GM10266 (cell line): ENCODE measurements around the gene PLEKHA5.

Experiments
- DNase-seq: peaks from one replicate; pipeline ENCODE4 v3.0.0; 2012; ENCODE audit errors: extremely low spot score
- TF ChIP-seq, protein P1 (sequence below): IDR thresholded peaks from 2 replicates; pipeline ENCODE4 v1.5.1; 2012; ENCODE audit warnings: mild to moderate bottlenecking, low read depth; ENCODE audit not compliant: control insufficient read depth, insufficient read depth; ENCODE audit errors: missing control alignments

Gene PLEKHA5

DNA sequence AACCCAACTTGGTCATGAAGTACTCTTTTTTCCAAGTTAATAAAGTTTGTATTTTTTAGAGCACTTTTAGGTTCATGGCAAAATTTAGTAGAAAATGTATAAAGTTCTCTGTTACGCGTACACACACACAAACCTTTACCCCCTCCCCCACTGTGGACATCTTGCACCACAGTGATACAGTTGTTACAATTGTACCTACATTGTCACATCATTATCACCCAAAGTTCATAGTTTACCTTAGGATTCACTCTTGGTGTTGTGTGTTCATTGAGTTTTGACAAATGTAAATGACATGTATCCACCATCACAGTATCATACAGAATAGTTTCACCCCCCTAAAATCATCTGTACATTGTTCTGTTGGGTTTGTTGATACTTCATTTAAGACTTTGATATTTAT is 23.9 kb downstream of the PLEKHA5 start:
- no peak for DNase-seq
- TF ChIP-seq, protein P1, sequence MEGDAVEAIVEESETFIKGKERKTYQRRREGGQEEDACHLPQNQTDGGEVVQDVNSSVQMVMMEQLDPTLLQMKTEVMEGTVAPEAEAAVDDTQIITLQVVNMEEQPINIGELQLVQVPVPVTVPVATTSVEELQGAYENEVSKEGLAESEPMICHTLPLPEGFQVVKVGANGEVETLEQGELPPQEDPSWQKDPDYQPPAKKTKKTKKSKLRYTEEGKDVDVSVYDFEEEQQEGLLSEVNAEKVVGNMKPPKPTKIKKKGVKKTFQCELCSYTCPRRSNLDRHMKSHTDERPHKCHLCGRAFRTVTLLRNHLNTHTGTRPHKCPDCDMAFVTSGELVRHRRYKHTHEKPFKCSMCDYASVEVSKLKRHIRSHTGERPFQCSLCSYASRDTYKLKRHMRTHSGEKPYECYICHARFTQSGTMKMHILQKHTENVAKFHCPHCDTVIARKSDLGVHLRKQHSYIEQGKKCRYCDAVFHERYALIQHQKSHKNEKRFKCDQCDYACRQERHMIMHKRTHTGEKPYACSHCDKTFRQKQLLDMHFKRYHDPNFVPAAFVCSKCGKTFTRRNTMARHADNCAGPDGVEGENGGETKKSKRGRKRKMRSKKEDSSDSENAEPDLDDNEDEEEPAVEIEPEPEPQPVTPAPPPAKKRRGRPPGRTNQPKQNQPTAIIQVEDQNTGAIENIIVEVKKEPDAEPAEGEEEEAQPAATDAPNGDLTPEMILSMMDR, result no peak

DNA sequence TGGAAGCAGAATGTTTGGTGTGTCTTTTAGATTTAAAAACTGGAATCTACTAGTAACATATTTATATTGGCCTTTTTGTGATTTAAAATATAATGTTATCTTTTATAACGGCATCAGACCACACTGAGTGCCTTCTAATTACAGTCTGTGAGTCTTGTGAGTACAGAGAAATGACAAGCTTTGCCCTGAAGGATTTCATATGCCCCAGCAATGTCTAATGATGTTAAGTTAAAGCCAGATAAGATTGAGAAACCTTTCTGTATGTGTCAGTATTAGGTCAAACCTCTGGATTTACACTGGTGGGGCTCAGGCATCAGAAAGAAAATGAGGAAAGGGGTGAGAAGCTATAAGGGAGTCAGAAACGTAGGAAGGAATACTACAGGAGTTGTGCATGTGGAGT is 25.2 kb downstream of the PLEKHA5 start:
- TF ChIP-seq, protein P1, result no peak
- DNase-seq, result no peak

DNA sequence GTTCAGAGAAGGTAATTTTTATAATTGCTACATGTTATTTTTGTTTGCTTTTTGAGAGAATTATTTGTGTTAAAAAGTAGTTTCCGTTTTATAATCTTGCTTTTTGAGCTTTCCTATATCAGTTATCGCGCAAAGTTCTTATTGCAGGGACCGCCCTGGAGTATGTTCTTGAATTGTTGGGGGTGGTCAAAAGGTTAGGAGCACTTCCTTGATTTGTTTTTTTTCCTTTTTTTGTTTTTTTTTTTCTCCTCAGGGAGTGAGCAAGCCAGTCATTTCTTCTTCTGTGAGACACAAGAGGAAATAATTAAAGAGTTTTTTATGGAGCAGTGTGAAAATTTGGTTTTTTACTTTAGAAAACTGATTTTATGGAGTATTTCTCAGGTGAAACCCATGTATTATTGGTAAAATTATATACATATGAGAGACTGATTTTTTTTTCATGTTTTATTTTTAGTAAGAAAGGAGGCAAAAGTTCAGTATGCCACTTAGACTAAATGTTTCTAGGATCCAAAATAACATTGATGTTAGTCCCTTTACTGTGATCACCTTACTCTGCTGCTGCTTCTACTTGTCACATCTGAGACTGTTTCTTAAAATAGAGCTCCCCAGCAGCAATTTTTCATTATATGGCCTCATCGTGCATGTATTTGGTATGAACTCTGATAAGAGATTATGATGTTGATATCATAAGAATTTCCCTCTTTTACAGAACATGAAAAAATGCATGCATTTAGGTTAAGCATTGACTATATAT is 26.6 kb downstream of the PLEKHA5 start:
- TF ChIP-seq, protein P1, result no peak
- no peak for DNase-seq

DNA sequence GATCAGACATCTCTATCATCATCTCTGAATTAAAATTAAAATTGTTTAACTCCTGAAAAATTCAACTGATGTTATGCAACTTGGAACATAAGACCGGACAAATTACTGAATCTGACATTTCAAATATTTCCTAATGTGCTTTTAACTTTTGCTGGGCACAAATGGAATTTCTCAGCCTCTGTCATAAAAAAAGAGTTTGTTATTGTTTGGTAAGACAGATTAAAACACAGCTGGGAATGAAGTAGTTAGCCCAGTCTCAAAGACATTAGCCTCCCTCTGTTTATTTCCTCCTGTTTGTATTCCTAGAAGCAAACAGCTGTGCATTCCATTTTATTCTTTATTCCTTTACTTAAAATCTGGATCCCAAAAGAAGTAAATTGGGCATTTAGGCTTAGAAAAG is 29.4 kb downstream of the PLEKHA5 start:
- DNase-seq, result no peak
- TF ChIP-seq, protein P1, result no peak

DNA sequence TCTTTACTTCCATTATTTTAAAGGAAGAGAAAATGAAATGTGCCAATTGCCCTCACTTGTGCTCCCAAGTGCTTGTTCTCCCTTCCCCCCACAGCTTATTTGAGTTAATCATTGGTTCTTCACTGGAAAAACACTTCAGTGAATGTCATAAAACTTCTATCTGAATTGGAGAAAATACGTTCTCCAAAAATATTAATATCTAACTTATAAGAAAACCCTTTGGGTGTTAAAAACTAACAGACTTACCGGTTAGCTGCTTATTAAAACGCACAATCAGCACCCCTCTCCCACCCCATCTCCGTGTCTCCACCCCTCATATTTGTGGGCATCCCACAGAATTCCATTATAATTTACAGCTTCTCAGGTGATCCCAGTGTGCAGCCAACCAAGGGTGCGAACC is 31.7 kb downstream of the PLEKHA5 start:
- TF ChIP-seq, protein P1, result no peak
- DNase-seq, result no peak

DNA sequence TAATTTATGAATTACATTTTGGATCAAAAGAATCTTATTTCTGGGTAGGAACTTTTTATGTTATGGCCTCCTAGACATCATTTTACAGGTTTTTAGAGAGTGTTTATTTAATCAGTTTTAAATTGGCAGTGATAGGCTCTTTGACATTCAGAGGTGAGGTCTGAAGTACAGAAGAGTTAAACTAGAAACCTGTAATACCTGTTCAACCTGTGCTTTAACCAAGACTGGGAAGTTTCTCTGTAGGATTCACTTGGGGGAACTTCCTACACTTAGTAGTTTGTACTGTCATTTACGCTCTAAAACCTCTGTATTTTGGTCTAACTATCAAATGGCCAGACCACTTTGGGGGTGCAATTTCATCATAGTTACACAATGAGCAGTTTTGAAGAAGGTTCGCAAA is 35.9 kb downstream of the PLEKHA5 start:
- TF ChIP-seq, protein P1, result no peak
- no peak for DNase-seq

DNA sequence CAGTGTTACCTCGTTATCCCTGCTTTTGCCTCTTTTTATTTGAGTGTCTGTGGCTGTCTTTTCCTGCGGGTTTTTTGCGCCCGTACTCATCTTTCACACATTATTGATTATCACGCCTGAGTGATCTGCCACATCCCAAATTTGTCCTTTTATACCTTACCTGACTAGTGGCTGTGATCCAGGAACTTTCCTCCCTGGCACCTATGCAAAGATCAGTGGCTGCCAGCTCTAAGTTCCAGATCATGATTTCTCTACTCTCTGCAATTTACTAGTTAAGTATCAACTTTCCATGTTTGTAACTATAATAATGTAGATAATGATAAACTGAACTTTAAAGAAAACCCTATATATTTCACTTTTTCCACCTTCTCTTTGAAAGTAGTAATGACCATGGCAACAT is 36.9 kb downstream of the PLEKHA5 start:
- no peak for DNase-seq
- TF ChIP-seq, protein P1, result no peak
